GM18507 (cell line): ENCODE data around the gene ADK.

ENCODE experiments used
- DNase-seq: peaks from one replicate; pipeline ENCODE4 v3.0.0; 2011; ENCODE audit warnings: low read depth; ENCODE audit not compliant: insufficient read length; ENCODE audit errors: extremely low spot score
- FAIRE-seq: peaks from 2 replicates; lab custom pipeline; 2011; peaks lifted over from hg19 to GRCh38; lab: Jason Lieb, UNC

The ADK gene

DNA sequence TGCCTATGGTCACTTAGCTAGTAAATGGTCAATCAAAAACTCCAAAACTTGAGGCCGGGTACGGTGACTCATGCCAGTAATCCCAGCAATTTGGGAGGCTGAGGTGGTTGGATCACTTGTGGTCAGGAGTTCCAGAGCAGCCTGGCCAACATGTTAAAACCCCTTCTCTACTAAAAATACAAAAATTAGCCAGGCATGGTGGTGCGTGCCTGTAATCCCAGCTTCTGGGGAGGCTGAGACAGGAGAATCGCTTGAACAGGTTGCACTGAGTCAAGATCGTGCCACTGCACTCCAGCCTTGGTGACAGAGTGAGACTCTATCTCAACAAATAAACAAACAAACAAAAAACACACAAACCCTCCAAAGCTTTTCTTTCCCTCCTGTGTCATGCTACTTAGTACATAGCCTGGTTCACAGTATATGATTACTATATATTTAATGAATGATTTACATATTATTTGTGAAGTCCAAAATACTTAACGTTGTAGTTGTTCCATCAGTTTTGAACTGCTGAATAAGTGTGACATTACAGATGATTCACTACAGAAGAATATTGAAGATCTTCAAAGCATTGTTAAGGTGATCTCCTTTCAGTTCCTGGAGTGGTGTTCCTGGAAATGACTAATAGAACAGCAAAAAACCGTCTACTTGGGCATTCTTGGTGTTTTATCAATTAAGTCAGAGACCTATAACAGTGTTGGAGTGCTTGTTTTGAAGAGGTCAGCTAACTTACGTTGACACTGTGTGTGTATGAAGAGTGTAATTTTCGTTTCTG is 72.9 kb downstream of the ADK start:
- FAIRE-seq (no peak), DNase-seq (no peak)

DNA sequence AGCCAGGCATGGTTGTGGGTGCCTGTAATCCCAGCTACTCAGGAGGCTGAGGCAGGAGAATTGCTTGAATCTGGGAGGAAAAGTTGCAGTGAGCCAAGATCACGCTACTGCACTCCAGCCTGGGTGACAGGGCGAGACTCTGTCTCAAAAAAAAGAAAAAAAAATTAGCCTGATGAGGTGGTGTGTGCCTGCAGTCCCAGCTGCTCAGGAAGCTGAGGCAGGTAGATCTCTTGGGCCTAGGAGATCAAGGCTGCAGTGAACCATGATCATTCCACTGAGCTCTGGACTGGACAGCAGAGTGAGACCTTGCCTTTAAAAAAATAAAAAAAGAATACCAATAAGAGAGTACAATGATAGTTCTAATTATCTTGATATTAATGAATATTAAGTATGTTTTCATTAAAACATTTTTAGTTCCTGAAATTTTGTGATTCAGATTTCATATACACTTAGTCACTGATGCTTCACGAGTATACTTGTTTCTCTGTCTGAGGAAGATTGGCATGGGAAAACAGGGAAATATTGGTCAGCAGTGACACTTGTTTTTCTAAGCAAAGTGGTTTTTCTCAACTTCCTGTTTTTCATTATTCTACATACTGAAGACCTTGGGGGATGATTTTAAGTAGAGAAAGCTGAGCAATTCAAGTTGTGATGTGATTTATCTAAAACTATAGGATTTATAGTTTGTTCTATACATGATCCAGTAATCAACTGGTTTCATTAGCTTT is 76.8 kb downstream of the ADK start:
- FAIRE-seq (peak; percentile 9), DNase-seq (no peak)

DNA sequence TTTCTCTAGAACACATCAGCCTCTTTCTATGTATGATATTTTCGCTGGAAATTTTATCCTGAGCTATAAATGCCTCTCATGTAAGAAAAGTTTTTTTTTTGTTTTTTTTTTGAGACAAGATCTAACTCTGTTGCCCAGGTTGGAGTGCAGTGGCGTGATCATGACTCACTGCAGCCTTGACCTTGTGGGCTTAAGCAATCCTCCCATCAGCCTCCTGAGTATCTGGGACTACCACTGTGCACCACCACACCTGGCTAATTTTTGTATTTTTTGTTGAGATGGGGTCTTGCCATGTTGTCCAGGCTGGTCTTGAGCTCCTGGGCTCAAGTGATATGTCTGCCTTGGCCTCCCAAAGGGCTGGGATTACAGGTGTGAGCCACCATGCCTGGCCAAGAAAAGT is 80.4 kb downstream of the ADK start:
- FAIRE-seq = no peak
- no peak for DNase-seq

DNA sequence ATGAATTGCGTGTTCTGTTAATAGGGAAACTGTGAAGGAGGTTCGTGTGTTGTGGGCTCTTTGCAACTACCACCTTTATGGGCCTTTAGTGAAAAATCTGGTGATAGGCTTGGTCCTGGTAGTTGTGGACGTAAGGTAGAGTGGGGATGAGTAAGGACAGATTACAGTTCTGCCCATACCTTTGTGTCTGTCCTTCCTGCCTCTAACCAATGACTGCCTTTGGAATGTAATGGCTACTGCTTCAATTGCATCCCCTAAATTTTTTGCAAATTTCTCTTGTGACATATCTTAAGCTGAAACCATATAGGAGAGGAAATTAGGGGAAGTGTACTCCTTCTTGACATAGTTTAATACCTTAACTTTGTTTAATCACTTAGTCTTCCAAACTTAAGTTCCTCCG is 82.3 kb downstream of the ADK start:
- no peak for FAIRE-seq
- DNase-seq = no peak

DNA sequence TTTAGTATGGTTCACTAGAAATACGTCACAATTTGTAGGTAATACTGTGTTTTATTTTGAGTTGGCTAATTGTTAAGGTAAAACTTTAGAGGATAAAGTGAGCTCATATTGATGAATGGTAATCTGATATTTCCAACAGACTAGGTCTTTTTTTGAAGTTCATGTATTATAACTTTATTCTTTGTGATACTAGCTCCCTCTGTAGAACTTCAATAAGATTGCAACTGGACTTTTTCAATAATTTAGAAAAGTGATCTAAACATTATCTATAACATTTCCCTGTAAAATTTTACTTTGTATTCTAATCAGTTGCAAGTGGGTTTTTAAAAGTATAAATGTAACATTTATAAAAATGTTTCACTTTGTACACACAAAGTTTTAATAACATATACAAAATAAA is 83.5 kb downstream of the ADK start:
- FAIRE-seq (no peak), DNase-seq (no peak)

DNA sequence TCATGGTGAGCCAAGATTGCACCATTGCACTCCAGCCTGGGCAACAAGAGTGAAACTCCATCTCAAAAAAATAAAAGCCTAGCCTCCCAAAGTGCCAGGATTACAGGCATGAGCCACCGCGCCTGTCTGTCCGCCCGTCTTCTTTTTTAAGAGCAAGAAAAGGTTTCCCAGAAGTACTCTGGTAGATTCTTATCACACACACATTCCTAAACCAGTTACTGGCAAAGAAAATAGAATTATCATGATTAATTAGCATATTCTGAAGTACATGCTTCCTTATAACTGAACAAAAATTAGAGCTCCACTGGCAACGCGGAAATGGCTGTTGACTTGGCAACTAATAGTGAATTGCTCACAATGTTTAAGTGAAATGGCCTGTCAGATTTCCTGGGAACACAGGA is 87.0 kb downstream of the ADK start:
- DNase-seq = no peak
- FAIRE-seq = no peak

DNA sequence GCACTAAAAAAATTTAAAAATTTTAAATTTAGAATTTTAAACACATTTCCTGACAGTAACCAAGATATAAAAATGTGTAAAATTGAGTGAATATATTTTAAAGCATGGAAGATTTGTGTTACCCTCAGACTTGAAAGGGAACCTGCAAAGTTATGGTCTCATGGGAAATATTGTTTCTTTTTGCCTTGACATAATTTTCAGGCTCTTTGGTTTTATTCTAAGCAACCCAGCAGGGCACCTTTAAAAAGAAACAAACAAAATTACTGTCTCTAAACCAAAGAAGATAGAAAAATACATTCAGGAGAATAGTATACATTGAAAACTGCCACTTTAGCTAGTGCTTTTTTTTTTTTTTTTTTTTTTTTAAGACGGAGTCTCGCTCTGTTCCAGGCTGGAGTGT is 87.5 kb downstream of the ADK start:
- FAIRE-seq (no peak), DNase-seq (no peak)

DNA sequence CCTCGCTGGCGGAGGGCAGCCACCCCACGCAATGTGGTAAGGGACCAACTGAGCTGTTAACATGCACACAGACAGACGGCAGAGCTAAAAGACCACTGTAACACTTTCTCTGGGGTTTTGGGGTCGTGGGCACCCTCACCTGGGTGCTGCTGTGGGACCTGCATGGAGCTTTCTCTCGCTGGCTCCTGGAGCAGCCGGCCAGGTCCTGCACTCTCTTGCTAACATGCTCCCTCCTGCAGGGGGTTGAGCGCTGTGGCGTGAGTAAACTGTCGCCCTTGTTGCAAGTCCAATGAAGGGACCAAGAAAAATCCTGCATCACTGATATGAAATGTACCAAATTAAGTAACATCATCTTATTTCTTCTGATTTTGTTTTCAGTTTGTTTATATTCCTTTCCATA is 92.0 kb downstream of the ADK start:
- FAIRE-seq = no peak

DNA sequence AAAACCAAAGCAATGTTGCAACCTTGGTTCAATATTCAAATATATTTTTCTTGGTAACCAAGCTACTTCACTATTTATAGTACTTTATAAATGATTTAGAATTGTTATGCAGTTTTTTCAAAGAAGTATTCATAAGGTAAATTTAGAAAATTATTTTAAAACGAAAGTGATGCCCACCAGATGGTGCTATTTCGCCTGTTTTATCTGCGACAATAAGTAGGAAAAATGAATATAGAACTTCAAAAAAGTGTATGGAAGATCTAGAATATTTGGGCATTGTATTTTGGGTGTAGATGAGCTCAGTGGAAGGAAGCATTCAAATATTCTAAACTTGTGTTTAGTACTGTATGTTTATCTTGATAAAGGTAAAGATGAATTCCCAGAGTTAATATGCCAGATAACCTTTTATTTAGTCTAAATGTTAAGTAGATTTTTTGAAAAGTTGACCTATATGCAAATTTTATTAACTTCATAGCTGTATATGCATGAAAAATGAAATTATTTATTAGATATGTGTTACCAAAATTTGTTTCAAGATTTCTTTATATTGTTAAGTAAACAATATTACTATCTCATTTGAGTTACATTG is 93.2 kb downstream of the ADK start:
- DNase-seq (no peak), FAIRE-seq (peak; percentile 74)

More for the DNA sequence above, 92.0 kb downstream of the ADK start:
- DNase-seq = no peak

DNA sequence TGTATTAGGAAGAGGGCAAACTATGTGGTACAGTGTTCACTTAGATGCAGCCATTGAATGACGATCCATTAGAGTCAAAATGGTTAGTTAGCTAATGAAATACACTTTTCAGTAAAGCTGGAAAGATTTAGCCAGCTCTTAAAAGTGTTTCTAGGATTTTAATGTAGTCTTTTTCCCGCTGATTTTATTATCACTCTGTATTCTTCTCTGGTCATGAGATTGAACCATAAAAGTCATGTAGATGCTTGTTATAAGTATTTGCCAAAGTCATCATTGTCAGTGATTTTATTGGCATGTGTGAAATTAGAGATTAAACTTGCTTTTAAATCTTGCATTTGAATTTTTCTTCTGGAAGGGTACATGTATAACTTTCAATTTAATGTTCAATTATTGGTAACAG is 93.8 kb downstream of the ADK start:
- no peak for FAIRE-seq

DNA sequence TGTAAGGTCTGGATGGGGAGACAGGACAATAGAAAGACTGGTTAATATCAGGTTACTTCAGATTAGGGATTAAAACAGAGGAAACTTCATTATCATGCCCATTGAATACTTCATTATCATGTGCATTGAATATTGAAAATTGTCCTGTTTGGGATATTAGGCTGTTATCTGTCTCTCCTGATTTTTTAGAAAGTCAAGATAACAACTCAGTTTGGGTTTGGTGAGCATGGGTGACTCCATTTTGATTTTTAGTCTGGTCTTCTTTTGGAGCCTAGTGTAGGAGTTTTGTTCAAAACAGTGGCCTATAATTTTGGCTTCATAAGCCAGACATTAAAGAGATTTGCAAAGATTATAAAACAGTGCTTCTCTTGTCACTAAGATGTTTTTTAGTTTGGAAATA is 95.5 kb downstream of the ADK start:
- FAIRE-seq = peak; percentile 33
- DNase-seq = no peak

More for the DNA sequence above, 93.8 kb downstream of the ADK start:
- DNase-seq = no peak

DNA sequence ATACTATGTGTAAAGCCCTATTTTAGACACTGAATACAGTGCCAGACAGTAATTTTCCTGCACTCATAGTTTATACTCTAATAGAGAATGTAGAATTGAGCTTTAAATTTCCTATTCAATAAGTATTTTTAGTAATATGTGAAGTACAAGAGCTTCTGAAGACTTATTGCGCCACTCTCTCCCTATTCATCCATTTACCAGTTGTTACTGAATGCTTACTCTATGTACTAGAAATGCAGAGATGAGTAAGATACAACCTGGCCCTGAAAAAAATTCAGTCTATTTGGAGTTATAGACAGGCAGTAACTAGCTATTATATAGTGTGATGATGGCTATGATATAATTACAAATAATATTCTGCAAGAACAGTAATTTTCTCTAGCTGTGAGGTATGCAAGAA is 98.8 kb downstream of the ADK start:
- FAIRE-seq = no peak
- DNase-seq = no peak

DNA sequence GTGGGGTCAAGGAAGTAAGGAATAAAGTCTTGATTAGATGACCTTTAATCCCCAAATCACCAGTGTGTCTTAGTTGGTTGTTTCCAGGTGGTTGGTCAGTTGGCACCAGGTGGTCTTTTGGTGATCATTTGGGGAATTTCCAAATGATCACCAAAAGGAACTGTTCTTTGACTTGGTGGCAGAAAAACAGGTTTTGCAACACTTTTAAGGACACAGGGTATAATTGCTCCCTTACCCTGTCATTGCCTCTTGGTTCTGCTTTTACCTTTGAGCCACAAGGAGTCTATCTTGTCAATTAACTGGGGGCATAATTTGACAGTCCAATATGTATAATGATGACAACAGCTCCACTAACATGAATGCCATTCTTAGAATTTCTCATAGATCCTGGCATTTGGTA is 104.2 kb downstream of the ADK start:
- FAIRE-seq (peak; percentile 41), DNase-seq (no peak)

DNA sequence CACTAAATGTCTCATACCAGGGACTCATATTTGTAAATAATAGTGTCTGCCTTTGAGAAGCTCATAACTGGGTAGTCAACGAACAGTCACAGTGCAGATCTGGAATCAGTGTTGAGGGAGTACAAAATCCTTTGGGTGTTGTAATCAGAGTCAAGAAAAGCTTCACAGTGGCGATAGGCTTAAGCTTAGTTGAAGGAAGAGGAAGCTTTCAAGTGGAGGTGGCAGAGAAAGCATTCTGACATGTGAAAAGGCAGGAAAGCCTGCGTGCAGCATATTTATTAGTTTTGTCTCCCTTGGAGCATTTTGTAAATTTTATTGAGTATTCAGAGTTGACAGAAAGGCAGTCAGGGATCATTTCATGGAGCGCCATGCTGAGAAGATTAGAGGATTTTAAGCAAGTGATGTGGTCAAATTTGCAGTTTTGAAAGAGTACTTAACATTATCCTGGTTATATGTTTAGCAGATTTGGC is 104.9 kb downstream of the ADK start:
- no peak for DNase-seq
- FAIRE-seq = no peak

DNA sequence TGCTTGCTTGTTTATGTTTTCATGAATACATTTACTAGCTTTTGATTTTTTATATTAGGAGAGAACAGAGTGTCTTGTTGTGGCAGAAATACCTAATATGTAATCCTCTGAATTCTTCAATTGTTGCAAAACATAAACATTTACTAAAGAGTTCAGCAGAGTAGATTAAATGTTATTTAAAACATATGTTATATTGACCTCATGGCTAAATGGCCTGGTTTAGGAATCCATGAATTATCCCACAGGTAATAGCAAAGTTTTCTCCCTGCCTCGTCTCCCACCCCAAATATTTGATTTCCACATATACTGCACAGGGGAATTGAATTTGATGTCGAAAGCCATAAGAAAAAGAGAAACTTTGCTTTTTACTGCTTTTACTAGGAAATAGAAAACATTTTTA is 111.8 kb downstream of the ADK start:
- DNase-seq (no peak), FAIRE-seq (no peak)

DNA sequence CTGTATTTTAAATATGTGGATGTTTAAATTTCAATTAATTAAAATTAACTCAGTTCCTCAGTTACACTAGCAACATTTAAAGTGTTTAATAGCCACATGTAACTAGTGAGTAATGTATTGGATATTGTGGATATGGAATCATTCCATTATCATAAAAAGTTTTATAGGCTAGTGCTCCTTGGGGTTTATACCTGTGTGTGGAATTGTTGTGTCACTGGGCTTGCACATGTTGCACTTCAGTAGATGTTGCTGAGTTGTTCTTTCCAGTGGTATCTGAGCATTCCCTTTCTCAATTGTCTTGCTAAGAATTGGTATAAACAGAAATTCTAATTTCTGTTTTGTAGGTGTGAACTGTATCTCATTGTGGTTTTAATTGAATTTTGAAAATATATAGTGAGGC is 113.0 kb downstream of the ADK start:
- DNase-seq = no peak
- FAIRE-seq = no peak

DNA sequence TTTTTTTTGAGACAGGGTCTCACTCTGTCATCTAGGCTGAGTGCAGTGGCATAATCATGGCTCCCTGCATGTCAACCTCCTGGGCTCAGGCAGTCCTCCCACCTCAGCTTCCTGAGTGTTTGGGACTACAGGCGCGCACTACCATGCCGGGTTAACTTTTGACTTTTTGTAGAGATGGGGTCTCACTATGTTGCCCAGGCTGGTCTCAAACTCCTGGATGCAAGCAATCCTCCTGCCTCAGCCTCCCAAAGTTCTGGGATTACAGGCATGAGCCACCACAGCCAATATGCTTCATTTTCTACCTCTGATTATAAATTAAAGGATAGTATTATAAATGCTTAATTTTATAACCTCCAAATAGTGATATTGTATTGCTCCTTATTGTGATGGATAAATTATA is 121.3 kb downstream of the ADK start:
- no peak for FAIRE-seq
- no peak for DNase-seq

DNA sequence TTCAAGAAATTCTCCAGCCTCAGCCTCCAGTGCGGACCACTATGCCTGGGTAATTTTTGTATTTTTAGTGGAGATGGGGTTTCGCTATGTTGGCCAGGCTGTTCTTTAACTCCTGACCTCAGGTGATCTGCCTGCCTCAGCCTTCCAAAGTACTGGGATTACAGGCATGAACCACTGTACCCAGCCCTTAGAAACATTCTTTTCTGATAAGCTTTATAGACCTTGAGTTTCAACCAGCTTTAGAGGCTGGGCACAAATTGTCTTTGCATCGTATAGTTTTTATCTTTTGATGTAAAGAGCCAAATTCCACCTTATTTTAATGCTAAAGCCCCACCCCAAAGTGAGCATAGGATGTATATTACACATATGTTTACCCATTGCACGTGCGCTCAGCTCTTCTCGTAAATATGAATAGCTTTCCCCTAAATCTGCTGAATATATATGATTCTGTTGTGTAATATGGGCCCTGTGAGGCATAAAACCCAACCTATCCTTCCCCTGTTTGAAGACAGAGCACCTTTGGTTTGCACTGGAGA is 124.8 kb downstream of the ADK start:
- no peak for DNase-seq
- no peak for FAIRE-seq

DNA sequence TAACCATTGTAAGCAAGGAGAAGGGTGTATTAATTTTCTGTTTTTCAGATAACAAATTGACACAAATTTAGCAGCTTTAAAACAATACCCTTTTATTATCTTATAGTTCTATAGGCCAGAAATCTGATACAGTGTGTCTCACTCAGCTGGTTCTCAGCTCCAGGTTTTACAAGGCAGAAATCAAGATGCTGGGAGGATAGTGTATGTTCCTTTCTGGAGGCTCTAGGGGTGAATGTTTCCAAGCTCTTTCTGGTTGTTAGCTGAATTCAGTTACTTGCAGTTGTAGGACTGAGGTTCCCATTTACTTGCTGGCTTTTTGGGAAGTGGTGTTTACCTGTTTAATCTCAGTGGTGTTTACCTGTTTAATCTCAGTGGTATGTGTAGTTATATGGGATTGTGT is 125.4 kb downstream of the ADK start:
- DNase-seq (no peak), FAIRE-seq (no peak)

DNA sequence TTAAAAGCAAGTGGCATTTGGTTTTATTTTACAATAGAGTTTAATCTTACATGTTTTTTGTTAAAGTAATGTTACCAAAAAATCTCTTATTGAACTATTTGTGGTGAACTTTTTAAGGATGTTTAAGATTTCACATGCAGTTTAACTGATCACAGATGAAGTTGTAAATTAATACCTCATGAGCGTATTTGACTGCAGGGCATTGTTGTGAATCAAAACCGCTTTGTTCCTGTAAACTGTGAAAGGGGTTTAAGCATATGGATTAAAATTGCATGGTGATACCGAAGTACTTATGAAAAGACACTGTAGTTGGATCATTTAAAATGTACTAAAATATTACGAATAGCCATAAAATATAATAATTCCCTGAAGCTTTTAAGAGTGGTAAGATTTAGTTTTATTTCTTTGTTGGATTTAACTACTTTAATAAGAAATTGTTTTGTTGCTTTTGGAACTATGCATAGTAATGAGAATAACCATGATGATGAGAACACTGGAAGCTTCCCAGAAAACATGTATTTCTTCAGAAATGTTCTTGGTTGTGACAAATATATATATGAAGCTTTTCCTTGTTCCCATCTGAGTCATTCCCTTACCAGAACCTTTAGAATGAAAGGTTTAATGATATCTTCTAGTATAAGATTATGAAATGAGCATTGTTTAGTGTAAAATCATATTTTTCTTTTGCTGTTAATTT is 131.3 kb downstream of the ADK start:
- FAIRE-seq (peak; percentile 21), DNase-seq (no peak)
